IMR-90 (cell line): Measurements from ENCODE around the gene PKD1. TPM values are rescaled to one million over a fixed set of nuclear protein-coding genes. Genes with fewer than 3 reads are reported as not detected.
A peak's percentile ranks its signal among the peaks of the same experiment; 100 is the strongest.

Experiments
- ATAC-seq: fragments of 200-7000 bp; cut with Tn5 transposase; 2 replicates; pipeline ENCODE4 v1.9.1; 2020; ENCODE audit warnings: low read depth, mild to moderate bottlenecking, moderate library complexity
- BruUV-seq: library from RNA; stranded (reverse); fragments of 400-500 nt; replicated peaks from 2 replicates; lab custom pipeline; 2021; lab: Mats Ljungman, UMichigan
- CTCF ChIA-PET: fragments of 300-600 bp; formaldehyde crosslinking; extraction: SDS; loops from one replicate; lab custom pipeline; 2021; ENCODE audit warnings: antibody characterized with exemption; lab: Yijun Ruan, JAX
- POLR2A ChIA-PET: fragments of 300-600 bp; sonication (Branson Sonifier 250); formaldehyde crosslinking; loops from one replicate; lab custom pipeline; 2022; ENCODE audit warnings: antibody characterized with exemption; ENCODE audit not compliant: unreplicated experiment; lab: Charles Lee
- DNase-seq: peaks from one replicate; pipeline ENCODE4 v3.0.0; 2013
- H2AFZ ChIP-seq: replicated peaks from 2 replicates; pipeline ENCODE3; 2013; ENCODE audit warnings: low read length, mild to moderate bottlenecking; ENCODE audit not compliant: poor library complexity
- H2AK5ac ChIP-seq: 2 replicates; pipeline ENCODE4 v1.6.1; 2013; ENCODE audit warnings: low read depth, low read length, inconsistent platforms
- H2AK9ac ChIP-seq: replicated peaks from 2 replicates; pipeline ENCODE3; 2013; ENCODE audit warnings: mild to moderate bottlenecking, low read depth, low read length, moderate library complexity; ENCODE audit not compliant: poor library complexity
- H2BK120ac ChIP-seq: 2 replicates; pipeline ENCODE4 v1.6.1; 2013; ENCODE audit warnings: low read depth, low read length, inconsistent platforms
- H2BK15ac ChIP-seq: 3 replicates; pipeline ENCODE4 v1.6.1; 2013; ENCODE audit warnings: low read depth, low read length, inconsistent platforms
- H2BK20ac ChIP-seq: 2 replicates; pipeline ENCODE4 v1.6.1; 2013; ENCODE audit warnings: low read depth, mild to moderate bottlenecking, inconsistent platforms, low read length, moderate library complexity
- H2BK5ac ChIP-seq: 2 replicates; pipeline ENCODE4 v1.6.1; 2013; ENCODE audit warnings: mild to moderate bottlenecking, low read depth, low read length, inconsistent platforms; ENCODE audit not compliant: poor library complexity, severe bottlenecking
- H3K14ac ChIP-seq: replicated peaks from 2 replicates; pipeline ENCODE4 v1.6.1; 2013; ENCODE audit warnings: low read depth, low read length, inconsistent platforms
- H3K18ac ChIP-seq: 2 replicates; pipeline ENCODE4 v1.6.1; 2013; ENCODE audit warnings: low read depth, low read length, control low read depth
- H3K23ac ChIP-seq: 2 replicates; pipeline ENCODE4 v1.6.1; 2013; ENCODE audit warnings: low read depth, low read length, inconsistent platforms
- H3K27ac ChIP-seq: 2 replicates; pipeline ENCODE4 v1.5.1; 2013; ENCODE audit warnings: mild to moderate bottlenecking, control low read depth, low read length; ENCODE audit not compliant: insufficient read depth
- H3K27me3 ChIP-seq: 2 replicates; pipeline ENCODE4 v1.6.1; 2013; ENCODE audit warnings: low read length; ENCODE audit not compliant: control insufficient read depth, insufficient read depth
- H3K36me3 ChIP-seq: 2 replicates; pipeline ENCODE4 v1.6.1; 2013; ENCODE audit warnings: low read length, mixed read lengths; ENCODE audit not compliant: control insufficient read depth, insufficient read depth
- H3K4ac ChIP-seq: 2 replicates; pipeline ENCODE4 v1.6.1; 2013; ENCODE audit warnings: low read depth, low read length, inconsistent platforms
- H3K4me1 ChIP-seq: 2 replicates; pipeline ENCODE4 v1.6.1; 2013; ENCODE audit warnings: low read length, mixed read lengths; ENCODE audit not compliant: control insufficient read depth, insufficient read depth
- H3K4me2 ChIP-seq: 2 replicates; pipeline ENCODE4 v1.6.1; 2013; ENCODE audit warnings: low read depth, mild to moderate bottlenecking, control low read depth, low read length, moderate library complexity
- H3K4me3 ChIP-seq: 2 replicates; pipeline ENCODE4 v1.5.1; 2013; ENCODE audit warnings: low read depth, mild to moderate bottlenecking, control low read depth, low read length, moderate library complexity; ENCODE audit not compliant: insufficient read depth
- H3K56ac ChIP-seq: 2 replicates; pipeline ENCODE4 v1.6.1; 2013; ENCODE audit warnings: low read length, inconsistent platforms; ENCODE audit not compliant: insufficient read depth; ENCODE audit errors: extremely low read depth
- H3K79me1 ChIP-seq, 2 experiments: 2 replicates each; pipeline ENCODE4 v1.6.1; 2013; ENCODE audit warnings: low read length in 2 of 2, inconsistent platforms in 1 of 2, low read depth in 1 of 2
- H3K9ac ChIP-seq: 2 replicates; pipeline ENCODE4 v1.6.1; 2013; ENCODE audit warnings: low read depth, low read length, control low read depth
- H3K9me1 ChIP-seq: 2 replicates; pipeline ENCODE4 v1.6.1; 2013; ENCODE audit warnings: low read length, inconsistent platforms; ENCODE audit not compliant: insufficient read depth
- H3K9me3 ChIP-seq: 2 replicates; pipeline ENCODE4 v1.6.1; 2013; ENCODE audit warnings: low read length; ENCODE audit not compliant: control insufficient read depth, insufficient read depth
- H4K20me1 ChIP-seq: 2 replicates; pipeline ENCODE4 v1.6.1; 2013; ENCODE audit warnings: low read length, inconsistent platforms; ENCODE audit not compliant: insufficient read depth
- H4K5ac ChIP-seq: 2 replicates; pipeline ENCODE4 v1.6.1; 2013; ENCODE audit warnings: mild to moderate bottlenecking, low read depth, low read length, control low read depth
- H4K8ac ChIP-seq, 2 experiments: 2 replicates each; pipeline ENCODE4 v1.6.1; 2013; ENCODE audit warnings: low read depth in 2 of 2, low read length in 2 of 2, control low read depth in 1 of 2, inconsistent platforms in 1 of 2
- H4K91ac ChIP-seq: 2 replicates; pipeline ENCODE4 v1.6.1; 2013; ENCODE audit warnings: low read depth, low read length, inconsistent platforms; ENCODE audit not compliant: insufficient read depth
- CEBPB ChIP-seq: IDR thresholded peaks from 2 replicates; pipeline ENCODE4 v1.6.1; 2012; ENCODE audit warnings: low read depth, low read length, improper control_type of control experiment
- FOS ChIP-seq: fragments of 150-350 bp; IDR thresholded peaks from 2 replicates; pipeline ENCODE4 v1.6.1; 2016; ENCODE audit warnings: low read depth, low read length
- MXI1 ChIP-seq: IDR thresholded peaks from 2 replicates; pipeline ENCODE4 v1.6.1; 2012; ENCODE audit warnings: low read depth, mild to moderate bottlenecking, low read length, moderate library complexity, borderline replicate concordance
- WGBS, 2 experiments: methylation state at CpG; one replicate each; pipeline versions ENCODE4 v1.1.5 to v1.1.7; 2013; ENCODE audit warnings: missing lambda C conversion rate in 2 of 2; ENCODE audit not compliant: insufficient read length in 1 of 2; ENCODE audit errors: extremely low coverage in 2 of 2; 5-methylcytosine and 5-hydroxymethylcytosine counted together
- dilution Hi-C: fragments of 300-500 bp; cut with HindIII; formaldehyde crosslinking; loops from one replicate; pipeline ENCODE4 v1.14.3; 2018; ENCODE audit warnings: low sequenced_read_pairs; ENCODE audit not compliant: unreplicated experiment
- in situ Hi-C: fragments of 300-500 bp; cut with MboI; formaldehyde crosslinking; loops from 3 replicates; pipeline ENCODE4 v1.14.3; 2019; ENCODE audit warnings: low sequenced_read_pairs, inconsistent platforms, mixed read lengths
- intact Hi-C: fragments of 100-400 bp; cut with micrococcal nuclease; formaldehyde crosslinking; loops from 2 replicates; pipeline ENCODE4 v1.10.0; 2022
- polyA plus RNA-seq, 3 experiments: library from polyadenylated mRNA; depleted of rRNA; stranded (reverse); fragments of >200 nt; gene quantifications; 2 replicates each; pipeline ENCODE4 v1.2.3, GENCODE V29; 2012; ENCODE audit warnings: low replicate concordance in 1 of 3
- total RNA-seq: library from RNA; depleted of rRNA; stranded (reverse); fragments of >200 nt; gene quantifications from 2 replicates; pipeline ENCODE4 v1.2.3, GENCODE V29; 2012

PKD1 gene
- total and polyA plus RNA-seq, 2 of the 4 experiments (the other 2 are of a cell fraction): 7.9 to 97.3 TPM

DNA sequence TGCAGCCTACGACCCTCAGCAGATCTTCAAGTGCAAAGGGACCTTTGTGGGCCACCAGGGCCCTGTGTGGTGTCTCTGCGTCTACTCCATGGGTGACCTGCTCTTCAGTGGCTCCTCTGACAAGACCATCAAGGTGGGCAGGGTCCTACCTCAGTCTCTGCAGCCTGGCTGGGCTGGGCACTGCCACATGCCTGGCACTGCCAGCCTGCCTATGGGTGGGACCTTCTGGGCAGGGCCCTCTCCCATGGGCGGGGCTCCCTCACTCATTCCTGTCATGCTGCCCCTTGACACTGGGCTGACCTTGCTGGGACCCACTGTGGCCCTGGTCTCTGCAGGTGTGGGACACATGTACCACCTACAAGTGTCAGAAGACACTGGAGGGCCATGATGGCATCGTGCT, 38.2 kb upstream of the PKD1 start:
- Histone ChIP-seq H3K4ac (no peak overlapping the region), H3K79me1 (peaks cover 0 to 4% of the 10 kb centered on the region in 2 experiments; a peak in 2 of 4 replicates), H4K91ac (no peak overlapping the region), H3K27ac (no peak overlapping the region), H2BK5ac (no peak overlapping the region), H3K18ac (no peak overlapping the region), H3K9ac (no peak overlapping the region), H3K14ac (no peak overlapping the region), H3K9me1 (no peaks in the 10 kb centered on the region), H3K36me3 (peaks cover 59% of the 10 kb centered on the region), H2BK15ac (no peak overlapping the region), H3K27me3 (no peaks in the 10 kb centered on the region), H3K23ac (no peak overlapping the region), H2BK20ac (no peak overlapping the region), H4K8ac (no peak overlapping the region), H3K4me3 (no peak overlapping the region), H4K5ac (no peak overlapping the region), H3K9me3 (no peaks in the 10 kb centered on the region), H2AK9ac (peak overlapping the region; percentile 45), H2AK5ac (no peak overlapping the region), H2BK120ac (no peak overlapping the region), H3K4me1 (no peaks in the 10 kb centered on the region), H3K56ac (no peak overlapping the region), H2AFZ (no peak overlapping the region), H4K20me1 (no peaks in the 10 kb centered on the region; the same call in 1 of the 2 replicates), H3K4me2 (no peak overlapping the region)
- in situ Hi-C loops: no loop called here
- ChIA-PET POLR2A (no interaction called here), CTCF (no interaction called here)
- no TSS peak for BruUV-seq
- ATAC-seq (no peak), DNase-seq (no peak)
- 93% methylated on average over 3 of the region's 4 CpGs; no CpG with 5 or more reads in 1 of the 2 experiments for WGBS, 2 experiments
- TF ChIP-seq CEBPB: no peak
- no peak for TF ChIP-seq MXI1
- no peak for TF ChIP-seq FOS
- intact Hi-C loops: no loop called here
- dilution Hi-C loops: no loop called here
